Measurements from ENCODE around the gene DENND4B.

- TF ChIP-seq EZH2 (IDR thresholded peaks at IDR 0.05; ENCODE audit: insufficient read depth, poor library complexity, severe bottlenecking) (no peak), EZH2phosphoT487 (IDR thresholded peaks at IDR 0.05; ENCODE audit: insufficient read depth, low read depth) (no peak)
These were observed 48.7 kb upstream of the DENND4B start for GRCh38 chr1:153995202-153995601.
